NCI-H1048 (cell line): Measurements from ENCODE around the gene WAC.
"Not testable (repeated sequence)": the region's sequence is repeated elsewhere in the genome, so short reads cannot be mapped to it uniquely, and the experiment has no call there.

Experiments used
- DNase-seq: peaks from one replicate; lab custom pipeline; 2025; lab: John Stamatoyannopoulos, UW

Gene WAC

DNA sequence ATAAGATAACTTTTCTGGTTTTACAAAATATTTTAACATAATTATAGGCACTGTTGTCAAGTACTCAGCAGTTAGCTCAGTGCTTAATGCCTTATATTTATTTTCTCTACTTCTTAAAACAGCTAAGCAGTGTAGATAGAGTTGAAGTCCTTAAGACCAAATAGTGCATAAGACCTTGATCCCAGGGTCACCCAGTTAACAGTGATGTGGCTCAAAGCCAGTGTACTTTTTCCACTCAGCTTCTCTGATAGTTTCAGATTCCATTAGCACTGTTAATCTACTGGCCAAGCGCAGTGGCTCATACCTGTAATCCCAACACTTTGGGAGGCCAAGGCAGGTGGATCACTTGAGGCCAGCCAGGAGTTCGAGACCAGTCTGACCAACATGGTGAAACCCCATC is 83.6 kb downstream of the WAC start:
- DNase-seq: no peak

DNA sequence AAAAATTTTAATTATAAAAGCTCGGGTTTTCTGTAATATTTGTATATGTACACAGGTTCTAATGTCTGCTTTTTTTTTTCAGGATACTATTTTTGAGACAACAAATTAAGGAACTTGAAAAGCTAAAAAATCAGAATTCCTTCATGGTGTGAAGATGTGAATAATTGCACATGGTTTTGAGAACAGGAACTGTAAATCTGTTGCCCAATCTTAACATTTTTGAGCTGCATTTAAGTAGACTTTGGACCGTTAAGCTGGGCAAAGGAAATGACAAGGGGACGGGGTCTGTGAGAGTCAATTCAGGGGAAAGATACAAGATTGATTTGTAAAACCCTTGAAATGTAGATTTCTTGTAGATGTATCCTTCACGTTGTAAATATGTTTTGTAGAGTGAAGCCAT is 86.5 kb downstream of the WAC start:
- DNase-seq: no peak

DNA sequence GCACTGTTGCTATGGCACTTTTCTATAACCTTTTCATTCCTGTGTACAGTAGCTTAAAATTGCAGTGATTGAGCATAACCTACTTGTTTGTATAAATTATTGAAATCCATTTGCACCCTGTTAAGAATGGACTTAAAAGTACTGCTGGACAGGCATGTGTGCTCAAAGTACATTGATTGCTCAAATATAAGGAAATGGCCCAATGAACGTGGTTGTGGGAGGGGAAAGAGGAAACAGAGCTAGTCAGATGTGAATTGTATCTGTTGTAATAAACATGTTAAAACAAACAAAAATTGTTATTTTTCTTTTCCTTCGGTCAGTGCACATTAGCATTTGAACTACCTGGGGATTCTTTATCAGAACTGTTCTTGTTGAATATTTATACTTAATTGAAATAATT is 87.3 kb downstream of the WAC start:
- no peak for DNase-seq

DNA sequence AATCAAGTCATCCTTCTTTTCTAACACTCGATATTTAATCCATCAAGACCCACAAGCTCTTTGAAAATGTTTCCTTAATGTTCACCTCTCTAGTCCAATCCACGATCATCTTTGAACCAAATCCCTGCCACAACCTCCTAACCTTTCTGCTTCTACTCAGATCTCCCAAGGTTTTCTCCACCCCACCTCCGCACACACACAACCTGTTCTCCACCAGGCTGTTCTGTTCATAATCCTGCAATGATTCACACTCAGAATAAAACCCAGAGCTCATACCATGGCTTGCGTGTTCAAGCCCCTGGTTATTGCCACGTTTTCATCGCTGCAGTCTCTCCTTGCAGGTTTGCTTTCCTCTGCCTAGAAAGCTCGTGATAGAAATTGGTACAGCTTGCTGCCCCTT is 90.6 kb downstream of the WAC start:
- DNase-seq: no peak

DNA sequence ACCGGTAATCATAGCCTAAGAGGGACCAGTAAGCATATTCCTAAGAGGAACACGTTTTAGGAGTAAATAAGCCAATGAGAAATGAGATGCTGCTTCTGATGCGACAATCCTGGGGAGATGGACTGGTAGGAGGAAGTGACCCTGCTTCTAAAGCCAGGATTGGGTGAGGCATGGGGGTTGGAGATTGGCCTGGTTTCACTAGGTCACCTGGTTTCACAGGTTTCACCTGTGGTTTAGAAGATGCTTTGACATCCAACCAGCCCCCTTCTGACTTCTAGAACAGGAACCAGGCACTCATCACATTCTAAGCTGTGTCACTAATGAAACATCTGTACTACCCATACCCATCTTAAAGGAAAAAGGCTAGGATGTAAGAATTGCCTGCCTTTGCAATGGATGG is 91.4 kb downstream of the WAC start:
- DNase-seq: no peak

DNA sequence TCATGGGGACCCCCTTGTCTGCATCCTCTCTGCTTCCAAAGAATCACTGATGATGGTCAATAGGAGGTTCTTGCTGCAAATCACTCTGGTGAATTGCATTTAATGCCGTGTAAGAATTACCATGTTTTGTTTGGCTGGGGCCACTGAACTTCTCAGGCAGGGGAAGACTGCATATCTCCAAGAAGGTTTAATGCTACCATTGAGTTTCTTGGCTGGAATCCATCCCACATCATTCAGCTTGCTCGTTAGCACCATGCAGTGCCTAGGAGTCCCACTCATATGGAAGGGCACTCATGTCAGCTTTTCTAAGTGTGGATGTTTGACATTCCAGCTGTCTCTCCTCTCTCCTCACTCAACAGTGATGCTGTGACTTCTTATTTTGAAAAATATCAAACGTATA is 94.2 kb downstream of the WAC start:
- no peak for DNase-seq

DNA sequence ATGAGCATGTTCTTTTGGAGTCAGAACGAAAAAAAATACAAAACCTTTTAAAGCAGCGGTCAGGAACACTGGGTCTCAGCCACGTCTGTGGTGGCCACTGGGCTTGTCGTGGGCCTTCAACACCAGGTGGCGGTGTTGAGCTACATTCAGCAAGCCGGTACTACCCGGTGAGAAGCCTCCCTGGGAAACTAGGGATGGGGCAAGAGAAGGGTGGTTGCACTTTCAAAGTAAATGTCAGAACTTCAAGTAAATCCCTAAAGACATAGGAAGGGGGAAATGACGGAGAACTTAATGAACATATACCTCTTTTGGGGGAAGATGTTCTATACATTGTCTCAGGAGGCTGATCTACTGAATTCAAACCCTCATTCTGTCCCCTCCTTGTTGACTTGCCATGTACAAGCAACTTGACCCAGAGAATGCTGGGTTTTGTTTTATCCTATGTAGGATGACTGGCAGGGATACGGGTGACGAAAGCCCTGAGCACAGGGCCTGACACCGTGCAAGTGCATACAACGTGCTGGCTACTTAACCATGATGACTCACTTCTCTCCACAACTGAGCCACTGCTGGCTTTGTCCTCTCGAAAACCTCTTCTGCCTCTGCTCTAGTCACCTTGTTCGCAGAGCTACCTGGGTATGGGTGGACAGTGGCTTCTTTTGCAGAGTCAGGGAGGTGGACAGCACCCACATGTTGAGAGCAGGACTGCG is 95.4 kb downstream of the WAC start:
- peak; percentile 40 for DNase-seq

DNA sequence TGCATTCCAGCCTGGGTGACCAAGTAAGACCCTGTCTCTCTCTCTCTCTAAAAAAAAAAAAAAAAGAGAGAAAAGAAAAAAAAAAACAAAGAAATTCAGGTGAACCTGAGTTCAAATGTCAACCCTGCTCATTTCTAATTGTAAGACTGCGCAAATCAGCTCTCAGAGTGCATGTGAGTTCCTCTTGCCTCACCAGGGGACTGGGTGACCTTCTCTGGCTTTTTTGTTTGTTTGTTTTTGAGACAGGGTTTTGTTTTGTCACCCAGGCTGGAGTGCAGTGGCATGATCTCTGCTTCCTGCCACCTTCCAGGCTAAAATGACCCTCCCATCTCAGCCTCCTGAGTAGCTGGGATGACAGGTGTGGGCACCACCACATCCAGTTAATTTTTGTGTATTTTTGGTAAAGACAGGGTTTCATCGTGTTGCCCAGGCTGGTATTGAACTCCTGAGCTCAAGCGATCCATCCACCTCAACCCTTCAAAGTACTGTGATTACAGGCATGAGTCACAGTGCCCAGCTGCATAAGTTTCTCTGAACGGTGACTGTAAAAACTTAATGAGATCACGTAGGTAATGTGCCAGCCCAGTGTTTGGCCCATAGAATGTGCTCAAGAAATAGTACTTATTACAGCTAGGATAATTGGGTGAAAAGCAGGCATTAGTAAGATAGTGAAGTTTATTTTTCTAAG is 99.1 kb downstream of the WAC start:
- no peak for DNase-seq

DNA sequence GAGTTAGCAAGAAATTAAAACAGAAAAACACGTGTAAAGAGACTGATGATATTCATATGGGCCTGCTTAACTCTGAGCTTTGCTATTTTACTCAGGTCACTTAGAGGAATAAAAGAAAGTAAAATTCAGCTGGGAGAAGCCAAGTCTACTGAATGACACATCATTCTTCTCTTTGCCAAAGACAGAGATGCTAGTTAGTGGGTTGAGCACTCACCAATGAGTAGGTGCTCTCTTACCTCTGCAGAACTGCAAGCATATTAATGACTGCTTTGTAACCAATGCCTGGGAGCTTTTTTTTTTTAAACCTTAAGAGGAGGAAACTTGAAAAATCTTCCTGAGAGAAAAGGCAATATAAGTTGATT is 99.6 kb downstream of the WAC start:
- no peak for DNase-seq

DNA sequence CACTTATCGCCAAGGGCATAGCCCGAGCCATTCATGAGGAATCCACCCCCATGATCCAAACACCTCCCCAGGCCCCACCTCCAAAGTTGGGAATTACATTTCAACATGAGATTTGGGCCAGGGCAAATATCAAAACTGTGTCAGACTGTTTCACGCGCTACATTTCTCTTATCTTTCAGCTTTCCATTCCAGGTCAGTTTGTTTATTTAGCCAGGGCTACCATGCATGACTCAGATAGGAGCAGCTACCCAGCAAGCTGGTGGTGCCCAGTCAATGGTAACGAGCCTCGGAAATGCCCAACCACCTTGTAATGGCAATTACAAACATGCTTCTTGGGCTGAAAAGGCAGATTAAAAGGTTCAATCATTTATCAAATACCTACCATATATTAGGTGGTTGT is 100.8 kb downstream of the WAC start:
- no peak for DNase-seq

DNA sequence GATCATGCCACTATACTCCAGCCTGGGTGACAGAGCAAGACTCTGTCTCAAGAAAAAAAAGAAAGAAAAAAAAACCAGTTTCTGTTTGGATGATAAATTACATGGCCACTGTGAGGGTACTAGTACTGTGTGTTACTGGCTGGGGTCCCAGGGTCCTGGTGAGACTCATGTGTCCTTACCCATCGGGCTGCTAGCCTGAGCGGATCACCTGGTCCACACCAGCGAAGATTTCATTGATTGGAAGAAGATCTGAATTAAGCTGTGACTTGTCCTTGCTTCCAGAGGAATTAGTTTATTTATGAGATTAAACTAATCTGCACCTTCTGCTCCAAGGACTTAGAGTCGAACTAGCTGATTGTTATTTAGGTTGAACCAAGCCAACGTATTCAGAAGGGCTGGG is 104.4 kb downstream of the WAC start:
- no peak for DNase-seq

DNA sequence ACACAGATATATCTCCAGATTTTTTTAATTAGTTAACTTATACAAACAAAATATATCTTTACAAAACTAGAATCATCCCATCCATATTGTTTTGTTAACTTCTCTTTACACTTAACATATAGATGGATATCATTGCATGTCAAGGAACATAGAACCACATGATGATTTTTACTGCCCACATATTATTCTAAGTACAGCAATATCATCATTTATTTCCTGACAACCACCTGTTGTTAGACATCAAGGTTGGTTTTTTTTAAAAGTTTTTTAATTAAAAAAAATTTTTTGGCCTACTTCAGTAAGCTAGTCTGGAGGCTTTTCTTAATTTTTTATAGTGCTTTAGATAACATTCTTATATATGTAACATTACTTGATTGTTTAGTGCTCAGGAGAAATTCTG is 105.5 kb downstream of the WAC start:
- no peak for DNase-seq

DNA sequence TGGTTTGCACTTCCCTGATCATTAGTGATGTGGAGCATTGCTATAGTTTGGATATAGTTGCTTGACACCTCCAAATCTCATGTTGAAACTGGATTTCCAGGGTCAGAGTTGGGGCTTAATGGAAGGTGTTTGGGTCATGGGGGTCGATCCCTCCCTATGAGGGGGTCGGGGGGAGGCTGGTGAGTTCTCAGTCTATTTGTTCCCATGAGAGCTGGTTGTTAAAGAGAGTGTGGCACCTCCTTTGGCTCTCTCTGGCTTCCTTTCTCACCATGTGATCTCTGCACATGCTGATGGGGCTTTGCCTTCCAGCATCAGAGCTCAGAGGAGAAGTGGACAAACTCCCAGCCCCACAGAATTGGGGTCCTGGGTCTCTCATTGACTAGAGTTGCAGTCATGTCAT is 107.6 kb downstream of the WAC start:
- no peak for DNase-seq

DNA sequence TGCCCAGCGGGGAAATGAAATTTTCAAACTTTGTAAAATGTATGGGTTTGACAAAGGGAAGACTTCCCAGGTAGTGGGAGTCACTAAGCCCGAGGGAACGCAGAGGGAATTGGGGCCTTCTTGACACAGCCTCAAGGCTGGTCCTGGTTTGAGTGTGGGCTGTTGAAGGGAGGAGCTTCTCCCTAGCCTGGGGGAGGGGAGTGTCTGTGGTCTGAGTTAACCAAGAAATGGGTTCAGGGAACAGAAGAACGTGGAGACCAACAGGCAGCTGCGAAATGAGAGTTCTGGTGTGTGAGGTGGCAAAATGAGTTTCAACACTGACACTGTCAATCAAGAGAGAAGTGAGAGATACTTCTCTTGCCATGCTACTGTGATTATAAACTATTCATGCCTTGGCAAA is 111.7 kb downstream of the WAC start:
- no peak for DNase-seq

DNA sequence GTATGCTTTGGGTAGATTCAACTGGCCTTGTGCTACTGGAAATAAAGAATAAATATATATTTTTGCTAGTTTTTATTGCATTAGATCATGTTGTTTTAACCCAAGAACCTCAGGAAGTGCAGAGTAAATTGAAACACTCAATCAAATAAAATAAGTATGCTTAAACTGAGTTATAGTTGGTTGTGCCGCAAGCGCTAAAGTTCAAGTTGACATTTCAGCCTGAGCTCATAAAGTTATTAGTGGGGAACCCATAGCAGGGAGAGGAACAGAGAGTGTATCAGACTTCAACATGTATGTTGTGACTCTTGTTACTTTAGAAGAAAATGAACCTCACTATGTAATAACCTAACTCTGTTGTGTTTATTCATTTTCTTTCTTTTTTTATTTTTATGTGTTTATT is 119.2 kb downstream of the WAC start:
- no peak for DNase-seq

DNA sequence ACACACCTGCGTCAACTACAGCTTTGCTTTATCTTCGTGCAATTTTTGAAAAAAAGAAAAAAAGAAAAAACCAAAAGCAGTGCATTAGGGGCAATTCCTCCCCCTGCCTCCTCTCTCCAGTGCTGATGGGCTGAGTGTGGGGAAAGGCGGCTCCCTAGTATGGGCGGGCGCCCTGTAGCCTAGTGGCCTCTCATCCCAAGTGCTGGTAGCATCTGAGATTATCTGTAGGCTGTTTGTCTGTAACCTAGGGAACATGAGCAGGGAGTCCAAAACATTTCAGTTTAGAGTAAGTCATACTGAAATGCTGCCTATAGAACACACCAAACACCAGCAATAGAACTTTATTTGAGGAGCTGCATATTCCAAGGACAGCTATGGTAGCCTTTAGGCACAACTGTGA is 119.8 kb downstream of the WAC start:
- no peak for DNase-seq

DNA sequence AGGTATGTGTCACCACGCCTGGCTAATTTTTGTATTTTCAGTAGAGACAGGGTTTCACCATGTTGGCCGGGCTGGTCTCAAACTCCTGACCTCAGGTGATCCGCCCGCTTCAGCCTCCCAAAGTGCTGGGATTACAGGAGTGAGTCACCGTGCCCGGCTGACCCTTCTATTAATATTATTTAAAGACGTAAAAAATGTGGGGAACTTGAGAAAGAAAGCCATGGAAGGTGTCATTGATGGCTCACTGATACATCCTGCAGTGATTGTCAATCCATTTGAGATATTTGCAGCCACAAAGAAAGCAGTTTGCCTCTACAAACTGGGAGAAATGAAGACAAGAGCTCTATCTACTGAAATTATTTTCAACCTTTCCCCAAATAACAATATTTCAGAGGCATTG is 125.9 kb downstream of the WAC start:
- not testable (repeated sequence) for DNase-seq

DNA sequence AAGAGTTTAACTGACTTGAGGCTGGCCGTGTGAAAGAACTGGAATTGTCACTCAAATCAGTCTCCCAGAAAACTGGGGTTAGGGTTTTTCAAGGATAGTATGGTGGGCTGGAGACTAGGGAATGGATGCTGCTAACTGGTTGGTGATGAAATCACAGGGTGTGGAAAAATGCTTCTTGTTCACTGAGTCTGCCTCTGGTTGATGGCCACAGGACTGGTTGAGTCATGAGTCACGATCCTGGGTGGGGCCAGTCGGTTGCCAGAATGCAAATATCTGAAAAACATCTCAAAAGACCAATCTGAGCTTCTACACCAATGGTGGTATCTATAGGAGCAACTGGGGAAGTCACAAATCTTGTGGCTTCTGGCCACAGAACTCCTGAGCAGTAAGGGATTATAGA is 128.1 kb downstream of the WAC start:
- no peak for DNase-seq

DNA sequence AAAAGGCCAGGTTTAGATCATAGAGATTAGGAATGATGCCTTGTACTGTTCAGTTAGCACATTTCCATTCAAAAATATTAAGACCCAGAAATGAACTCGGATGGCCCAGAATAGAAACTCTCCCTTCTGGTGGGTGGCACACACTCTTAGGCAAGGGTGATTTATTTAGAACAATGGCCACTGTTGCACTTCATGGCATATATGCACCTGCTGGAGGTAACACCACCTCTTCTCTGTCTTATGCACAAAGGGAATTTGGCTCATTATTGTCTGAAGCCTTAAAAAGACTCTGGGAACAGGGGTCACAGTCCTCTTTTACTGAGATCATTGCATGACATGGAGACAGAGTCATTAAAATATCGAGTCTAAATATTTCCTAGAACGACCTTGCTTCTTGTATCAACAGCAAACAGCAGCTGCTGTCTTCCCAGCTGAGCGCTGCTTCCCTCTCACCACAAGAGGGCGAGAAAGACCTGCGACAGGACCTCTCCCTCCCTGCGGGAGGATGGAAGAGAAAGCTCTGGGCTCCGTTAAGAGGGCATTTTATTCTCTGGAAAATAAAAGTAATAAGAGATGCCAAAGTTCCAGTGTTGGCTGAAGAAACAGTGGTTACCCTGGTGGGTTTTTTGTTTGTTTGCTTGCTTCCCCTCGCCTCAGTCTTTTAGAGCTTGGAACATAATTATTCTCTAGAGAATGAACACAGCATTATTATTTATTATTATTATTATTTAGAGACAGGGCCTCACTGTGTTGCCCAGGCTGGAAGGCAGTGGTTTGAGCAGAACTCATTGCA is 130.9 kb downstream of the WAC start:
- peak; percentile 74 for DNase-seq

DNA sequence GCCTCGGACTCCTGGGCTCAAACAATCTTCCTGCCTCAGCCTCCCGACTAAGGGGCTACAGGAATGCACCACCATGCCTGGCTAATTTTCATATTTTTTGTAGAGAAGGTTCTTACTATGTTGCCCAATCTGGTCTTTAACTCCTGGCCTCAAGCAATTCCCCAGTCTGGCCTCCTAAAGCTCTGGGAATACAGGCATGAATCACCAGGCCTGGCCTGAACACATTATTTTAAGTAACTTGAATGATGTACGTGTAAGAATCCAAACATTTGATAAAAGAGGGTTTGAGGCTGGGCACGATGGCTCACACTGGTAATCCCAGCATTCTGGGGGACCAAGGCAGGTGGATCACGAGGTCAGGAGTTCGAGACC is 131.4 kb downstream of the WAC start:
- DNase-seq: no peak

DNA sequence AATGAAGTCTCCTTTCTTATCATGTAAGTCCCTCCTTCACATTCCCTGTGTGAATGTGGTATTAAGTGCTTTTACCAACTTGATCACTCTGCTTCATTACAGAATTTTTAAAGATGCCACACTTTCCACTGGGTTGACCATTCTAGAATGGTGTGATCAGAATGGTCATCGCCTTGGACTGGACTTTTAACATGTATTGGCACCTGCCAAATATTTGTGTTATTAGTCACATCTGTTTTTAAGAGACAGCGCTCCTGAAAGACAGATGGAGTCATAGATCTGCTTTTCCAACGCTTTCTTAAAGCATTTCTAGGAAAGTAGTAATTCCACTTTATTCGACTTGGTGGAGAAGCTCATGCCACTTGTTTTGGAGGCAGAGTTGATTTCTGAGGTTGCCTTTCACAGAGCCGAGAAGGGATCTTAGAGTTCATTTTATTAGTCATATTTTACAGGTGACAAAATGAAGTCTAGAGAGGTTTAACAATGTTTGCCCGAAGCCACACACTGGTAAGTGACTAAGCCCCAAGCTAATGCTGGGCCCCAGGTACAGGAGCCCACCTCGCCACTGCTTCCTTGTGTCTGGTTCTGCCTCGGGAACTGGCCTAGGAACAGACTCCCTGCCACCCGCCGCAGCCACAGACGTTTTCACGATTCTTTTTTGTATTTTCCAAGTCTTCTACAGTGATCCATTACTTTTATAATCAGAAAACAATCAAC is 134.0 kb downstream of the WAC start:
- DNase-seq: no peak

DNA sequence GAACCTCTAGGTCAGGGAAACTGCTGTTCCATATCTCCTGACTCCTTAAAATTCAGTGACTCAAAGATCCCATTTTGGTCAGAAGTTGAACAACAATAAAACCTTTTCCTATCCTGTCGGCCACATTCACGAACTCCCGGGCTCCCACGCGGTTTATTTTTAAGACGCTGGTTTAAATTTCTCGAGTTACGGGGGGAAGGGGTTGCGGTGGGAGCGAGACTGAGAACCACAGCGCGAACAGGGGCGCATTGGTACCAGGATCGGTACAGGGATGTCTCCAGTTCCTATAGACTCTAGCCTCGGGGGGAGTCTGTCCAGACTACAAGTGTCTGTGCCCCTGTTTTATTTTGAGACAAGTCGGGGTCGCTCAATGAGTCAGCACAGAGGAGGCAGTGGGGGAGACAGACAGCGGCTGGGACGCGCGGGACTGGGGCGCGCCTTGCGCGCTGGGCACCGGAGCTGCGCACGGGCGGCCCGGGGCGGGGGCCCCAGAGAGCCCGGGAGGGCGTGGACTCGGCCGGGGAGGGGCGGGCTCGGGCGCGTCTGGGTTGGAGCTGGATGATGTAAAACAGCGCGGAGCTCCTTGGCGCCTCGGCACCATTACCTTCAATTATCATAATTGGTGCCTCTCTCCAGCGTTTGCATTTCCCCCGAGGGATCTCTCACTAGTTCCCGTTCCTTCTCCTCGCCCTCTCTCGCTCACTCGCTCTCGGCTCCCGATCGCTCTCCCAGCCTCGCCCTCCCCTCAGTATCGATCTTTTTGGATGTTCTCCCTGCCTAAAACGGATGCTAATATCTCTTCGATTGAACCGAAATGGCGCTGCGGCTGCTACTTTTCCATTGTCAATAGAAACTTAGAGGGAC is 135.7 kb downstream of the WAC start:
- peak; percentile 92 for DNase-seq
